ENCODE results near the gene NOA1.

NOA1 gene

GRCh38 chr4:56977321-56978012 is at the start of gene NOA1:
NOA1 (minus strand) TSS chr4:56977606; CDS start chr4:56977585, 21 bp downstream.
- peak; percentile 95 for DNase-seq

DNA sequence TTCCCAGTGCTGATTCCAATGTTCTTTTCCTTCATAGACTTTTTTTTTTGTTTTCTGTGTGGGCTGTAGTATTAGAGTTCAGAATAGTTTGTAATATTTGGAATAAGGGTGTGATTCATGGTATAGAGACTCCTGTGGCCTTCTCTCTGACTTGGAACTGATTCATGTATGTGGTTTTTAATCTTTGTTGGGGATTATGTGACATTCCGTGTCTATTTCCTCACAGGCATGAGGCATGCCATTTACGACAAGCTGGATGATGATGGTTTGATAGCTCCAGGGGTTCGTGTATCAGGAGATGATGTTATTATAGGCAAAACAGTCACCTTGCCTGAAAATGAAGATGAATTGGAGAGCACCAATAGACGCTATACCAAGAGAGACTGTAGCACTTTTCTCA is 45.7 kb upstream of the NOA1 start:
- DNase-seq, result peak; percentile 83

DNA sequence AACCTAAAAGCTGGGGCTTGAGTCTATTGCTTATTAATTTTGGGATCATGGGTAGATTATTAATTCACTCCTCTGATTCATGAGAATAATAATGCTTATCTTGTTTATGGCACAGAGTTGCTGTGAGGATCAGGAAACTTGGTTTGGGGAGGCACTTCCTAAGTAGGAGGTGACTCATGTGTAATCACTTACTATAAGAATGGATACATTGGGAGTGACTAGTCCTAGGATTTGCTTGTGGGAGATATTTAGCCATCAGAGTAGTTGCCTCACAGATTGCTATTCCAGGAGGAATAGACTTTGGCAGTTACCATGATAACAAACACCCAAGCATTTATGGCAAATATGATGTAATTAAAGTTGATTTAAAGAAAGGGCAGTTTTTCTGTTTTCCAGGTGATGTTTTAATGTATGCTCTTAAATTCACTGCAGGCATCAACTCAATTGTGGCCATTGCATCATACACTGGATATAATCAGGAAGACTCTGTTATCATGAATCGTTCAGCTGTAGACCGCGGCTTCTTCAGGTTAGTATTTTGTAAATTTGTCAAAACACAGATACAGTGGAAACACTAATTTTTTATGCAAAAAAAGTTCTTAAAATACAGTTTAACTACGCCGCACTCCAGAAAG is 43.2 kb upstream of the NOA1 start:
- peak; percentile 90 for DNase-seq

- DNase-seq, result no peak
Measured at GRCh38 chr4:57018980-57019379, 41.6 kb upstream of the NOA1 start.

DNA sequence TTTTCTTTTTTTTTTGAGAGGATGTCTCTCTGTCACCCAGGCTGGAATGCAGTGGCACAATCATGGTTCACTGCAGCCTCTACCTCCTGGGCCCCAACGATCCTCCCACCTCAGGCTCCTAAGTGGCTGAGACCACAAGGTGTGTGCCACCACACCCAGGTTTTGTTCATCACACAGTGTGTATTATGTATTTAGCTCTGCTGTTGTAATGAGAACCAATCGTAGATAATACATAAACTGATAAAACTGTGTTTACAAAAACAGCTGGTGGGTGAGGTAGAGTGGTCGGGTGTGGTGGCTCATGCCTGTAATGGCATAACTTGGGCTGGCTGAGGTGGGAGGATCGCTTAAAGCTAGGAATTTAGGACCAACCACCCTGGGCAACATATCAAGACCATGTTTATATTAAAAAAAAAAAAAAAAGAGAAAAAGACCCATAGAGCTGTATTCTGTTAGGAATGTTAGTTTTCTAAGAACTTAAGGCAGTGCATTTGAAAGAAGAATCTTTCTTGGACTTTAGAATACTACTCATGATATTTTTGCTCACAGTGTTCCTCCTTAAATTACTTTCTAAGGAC is 36.2 kb upstream of the NOA1 start:
- no peak for DNase-seq

GRCh38 chr4:56999751-57000150 is 22.3 kb upstream of the NOA1 start:
- DNase-seq, result no peak

GRCh38 chr4:56995525-56995924 is 18.1 kb upstream of the NOA1 start:
- DNase-seq, result peak; percentile 3

DNA sequence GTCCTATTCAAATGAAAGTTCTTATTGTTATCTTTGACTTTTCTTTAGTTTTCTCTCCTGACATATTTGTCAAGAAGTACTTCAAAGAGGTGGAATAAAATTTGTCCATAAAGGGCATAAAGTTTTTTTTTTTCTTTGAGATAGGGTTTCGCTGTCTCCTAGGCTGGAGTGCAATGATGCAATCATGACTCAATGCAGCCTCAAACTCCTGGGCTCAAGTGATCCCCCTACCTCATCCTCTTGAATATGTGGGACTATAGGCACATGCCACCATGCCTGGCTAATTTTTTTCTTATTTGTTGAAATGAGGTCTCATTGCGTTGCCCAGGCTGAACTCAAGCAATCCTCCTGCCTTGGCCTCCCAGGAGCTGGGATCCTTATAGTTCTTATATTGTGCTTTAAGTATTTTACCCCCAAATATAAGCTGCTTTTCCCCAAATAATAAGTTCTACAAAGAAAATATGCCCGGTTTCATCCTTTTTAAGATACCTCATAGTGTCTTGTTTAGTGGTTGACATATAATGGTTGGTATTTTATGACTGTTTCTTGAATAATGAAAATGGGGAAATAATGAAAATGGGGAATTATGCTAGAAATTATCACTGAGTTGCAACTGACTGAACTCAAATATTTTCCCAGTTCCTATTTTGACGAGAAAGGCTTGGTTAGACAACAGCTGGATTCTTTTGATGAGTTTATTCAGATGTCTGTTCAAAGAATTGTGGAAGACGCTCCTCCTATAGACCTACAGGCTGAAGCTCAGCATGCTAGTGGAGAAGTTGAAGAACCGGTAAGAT is 12.9 kb upstream of the NOA1 start:
- DNase-seq, result peak; percentile 19

- no peak for DNase-seq
Measured at GRCh38 chr4:56986952-56987351, 9.5 kb upstream of the NOA1 start.

DNA sequence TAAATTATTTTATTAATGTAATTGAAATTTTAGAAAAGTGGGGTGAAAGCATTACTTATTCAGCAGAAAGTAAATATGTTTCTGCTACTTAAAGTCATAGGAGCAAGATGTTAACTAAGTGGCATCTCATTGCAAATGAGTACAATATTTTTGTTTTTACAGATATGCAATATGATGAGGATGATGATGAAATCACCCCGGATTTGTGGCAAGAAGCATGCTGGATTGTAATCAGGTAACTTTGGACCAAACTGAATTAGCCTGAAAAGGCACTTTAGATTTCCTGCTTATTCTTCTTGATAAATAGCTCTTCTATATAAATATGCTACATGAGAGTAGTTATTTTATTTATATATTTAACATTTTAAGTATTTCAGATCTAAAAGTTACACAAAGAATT is 8.8 kb upstream of the NOA1 start:
- no peak for DNase-seq

DNA sequence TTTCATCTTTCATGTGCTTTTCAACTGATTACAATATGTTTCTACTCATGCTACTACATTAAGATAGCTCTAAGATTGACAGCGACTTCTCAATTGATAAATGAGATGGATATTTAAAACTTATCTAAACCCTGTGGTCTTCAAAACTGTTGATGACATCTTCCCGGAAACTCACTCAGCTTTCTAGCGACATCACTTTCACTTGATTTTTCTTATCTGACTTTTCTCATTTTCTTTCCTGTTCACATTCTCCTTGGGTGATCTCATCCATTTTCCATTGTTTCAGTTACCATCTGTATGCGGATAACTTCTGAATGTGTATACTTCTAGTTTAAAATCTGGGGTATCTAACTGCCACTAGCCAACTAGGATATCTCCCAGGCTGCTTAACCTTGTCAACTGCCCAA is 4.4 kb upstream of the NOA1 start:
- peak; percentile 61 for DNase-seq

DNA sequence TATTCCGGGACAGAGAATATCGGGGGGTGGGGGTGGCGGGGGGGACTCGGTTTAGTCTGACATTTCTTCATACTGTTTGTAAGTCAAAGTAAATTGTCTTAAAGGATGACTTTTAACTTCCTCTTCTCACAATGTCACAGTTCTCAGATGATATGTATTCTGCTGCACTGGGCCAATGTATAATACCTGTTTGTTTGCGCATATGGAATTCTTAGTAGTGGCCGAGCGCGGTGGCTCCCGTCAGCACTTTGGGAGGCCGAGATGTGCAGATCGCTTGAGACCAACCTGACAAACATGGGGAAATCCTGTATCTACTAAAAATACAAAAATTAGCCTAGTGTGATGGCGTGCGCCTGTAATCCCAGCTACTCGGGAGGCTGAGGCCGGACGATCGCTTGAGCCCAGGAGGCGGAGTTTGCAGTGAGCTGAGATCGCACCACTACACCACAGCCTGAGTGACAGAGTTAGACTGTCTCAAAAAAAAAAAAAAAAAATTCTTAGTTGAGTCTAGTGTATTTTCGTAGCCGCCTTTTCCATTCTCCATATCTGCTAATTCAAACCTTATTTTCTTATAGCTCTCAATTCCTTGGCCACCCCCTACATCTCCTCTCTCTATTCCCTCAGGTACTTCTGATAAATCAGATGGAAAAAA is 2.1 kb upstream of the NOA1 start:
- DNase-seq, result no peak

DNA sequence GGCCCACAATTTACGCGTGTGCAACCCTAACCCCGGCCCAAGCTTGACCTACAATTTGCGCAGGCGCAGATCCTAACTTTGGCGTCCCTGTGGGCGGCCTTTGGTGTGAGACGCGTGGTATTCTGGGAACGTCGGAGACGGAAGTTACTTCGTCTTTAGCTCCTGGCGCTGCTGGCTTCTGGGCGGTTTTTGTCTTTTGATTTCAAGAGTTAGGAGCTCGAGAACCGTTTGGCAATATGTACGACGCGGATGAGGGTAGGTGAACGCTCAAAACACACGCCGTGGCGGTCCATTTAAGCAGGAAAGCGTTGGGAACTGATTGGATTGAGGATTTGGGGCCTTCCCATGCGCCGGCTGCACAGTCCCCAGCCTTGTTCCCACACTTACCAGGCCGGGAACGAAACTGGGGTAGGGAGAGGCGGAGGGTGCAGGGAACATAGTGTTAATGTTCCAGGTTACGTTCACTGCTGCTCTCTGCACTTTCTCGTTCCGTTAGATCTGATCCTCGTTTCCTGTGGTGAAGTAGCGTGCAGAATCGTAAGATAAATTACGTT is 1.4 kb upstream of the NOA1 start, which contains the start of gene POLR2B:
TSS of gene POLR2B (plus strand) at position 147 of the 554 bp plus-strand sequence. CDS start at position 237, 90 bp downstream.
- DNase-seq, result peak; percentile 90

GRCh38 chr4:56976837-56977320 is 527 bp downstream of the NOA1 start:
- DNase-seq, result no peak

GRCh38 chr4:56976283-56976836 is 1.0 kb downstream of the NOA1 start:
- no peak for DNase-seq

GRCh38 chr4:56973336-56973735 is 4.1 kb downstream of the NOA1 start:
- DNase-seq, result no peak

DNA sequence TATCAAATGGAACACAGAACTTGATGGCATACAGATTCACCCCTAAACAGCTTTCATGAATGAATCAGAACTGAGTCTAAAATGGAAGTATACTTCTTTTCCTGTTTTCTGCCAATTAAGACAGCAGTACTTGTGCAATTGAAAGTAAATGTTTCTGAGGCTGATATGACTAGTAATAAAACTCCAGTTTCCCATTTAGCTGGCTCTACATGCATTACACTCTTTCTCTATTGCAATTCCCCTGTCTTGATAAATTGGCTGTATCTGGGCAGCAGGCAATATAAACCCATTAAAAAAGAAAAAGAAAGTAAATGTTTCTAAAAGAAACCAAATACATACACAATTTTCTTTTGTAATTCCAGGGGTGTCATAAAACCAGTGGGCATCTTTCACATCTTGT is 4.6 kb downstream of the NOA1 start:
- no peak for DNase-seq

DNA sequence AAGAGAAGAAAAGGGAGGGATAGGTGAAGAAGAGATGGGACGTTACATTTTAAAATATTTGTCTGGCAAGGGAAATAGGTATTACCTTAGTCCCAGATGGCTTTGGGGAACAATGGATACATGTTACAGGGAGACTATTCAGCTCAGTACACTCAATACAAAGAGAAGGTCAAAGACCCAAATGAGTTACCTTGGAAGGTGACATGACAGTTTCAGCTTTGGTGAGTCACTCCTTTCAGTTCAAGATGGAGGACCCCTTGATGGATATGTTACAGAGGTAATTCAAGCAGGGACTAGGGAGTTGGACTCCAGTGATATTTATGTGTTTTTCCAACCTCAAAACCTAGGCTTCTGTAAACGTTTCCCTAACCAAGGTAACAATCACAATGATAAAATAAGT is 5.0 kb downstream of the NOA1 start:
- DNase-seq, result no peak

DNA sequence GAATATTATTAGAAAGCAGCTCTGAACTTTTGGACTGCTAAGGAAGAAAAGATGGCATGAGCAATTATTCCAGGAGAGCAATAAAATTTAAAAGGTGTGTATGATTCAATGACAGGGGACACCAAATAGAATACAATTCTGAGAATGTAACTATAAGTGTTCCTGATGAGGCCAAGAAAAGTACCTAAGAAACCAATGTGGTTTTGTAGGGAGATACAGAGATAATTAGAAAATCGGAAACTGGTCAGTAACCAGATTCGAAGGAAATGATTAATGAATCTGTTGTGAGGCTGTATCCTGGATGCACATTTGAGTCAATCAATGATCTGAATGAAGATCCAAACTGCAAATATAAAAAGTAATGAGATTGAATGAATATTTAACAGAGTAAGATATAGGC is 6.0 kb downstream of the NOA1 start:
- no peak for DNase-seq

- no peak for DNase-seq
Measured at GRCh38 chr4:56961107-56961500, 16.3 kb downstream of the NOA1 start.

DNA sequence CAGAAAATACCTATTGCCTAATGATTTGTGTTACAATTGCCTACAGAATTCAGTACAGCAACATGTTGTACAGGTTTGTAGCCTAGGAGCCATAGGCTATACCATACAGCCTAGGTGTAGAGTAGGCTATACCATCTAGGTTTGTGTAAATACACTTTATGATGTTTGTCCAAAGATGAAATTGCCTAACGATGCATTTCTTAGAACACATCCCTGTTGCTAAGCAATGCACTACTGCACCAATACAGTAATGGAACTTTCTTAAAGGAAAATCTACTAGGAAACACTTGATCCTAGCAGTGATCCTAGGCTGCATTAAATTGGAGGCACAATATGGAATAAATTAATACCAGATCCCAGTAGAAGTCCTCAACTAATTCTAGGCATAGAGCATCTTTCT is 18.3 kb downstream of the NOA1 start:
- no peak for DNase-seq

- DNase-seq, result no peak
Measured at GRCh38 chr4:56958111-56958517, 19.3 kb downstream of the NOA1 start.

All from NCI-H226 (cell line).